Limb (tissue), 2 donors: ENCODE data around the gene UGT2B28.
A peak's percentile ranks its signal among the peaks of the same experiment; 100 is the strongest.
"Not testable (repeated sequence)": the region's sequence is repeated elsewhere in the genome, so short reads cannot be mapped to it uniquely, and the experiment has no call there.

ENCODE experiments used
- DNase-seq, 2 donors: peaks; one replicate each; pipeline ENCODE4 v3.0.0-alpha.2; 2016; ENCODE audit errors: extremely low spot score in 2 of 2

UGT2B28 gene

GRCh38 chr4:69280081-69280480 is at the start of gene UGT2B28:
TSS of gene UGT2B28 (plus strand) at chr4:69280475. CDS start at chr4:69280501, 26 bp downstream.
- DNase-seq, result not testable (repeated sequence)

- no peak for DNase-seq
These were observed 41.2 kb upstream of the UGT2B28 start for GRCh38 chr4:69239092-69239491.

GRCh38 chr4:69239557-69240168 is 40.6 kb upstream of the UGT2B28 start:
- DNase-seq, result no peak

- not testable (repeated sequence) for DNase-seq
These were observed 39.5 kb upstream of the UGT2B28 start for GRCh38 chr4:69240787-69241186.

GRCh38 chr4:69241746-69242145 is 38.5 kb upstream of the UGT2B28 start:
- not testable (repeated sequence) for DNase-seq

- not testable (repeated sequence) for DNase-seq
These were observed 37.6 kb upstream of the UGT2B28 start for GRCh38 chr4:69242562-69243240.

GRCh38 chr4:69250884-69251283 is 29.4 kb upstream of the UGT2B28 start:
- DNase-seq, result not testable (repeated sequence)

GRCh38 chr4:69253147-69253772 is 27.0 kb upstream of the UGT2B28 start:
- not testable (repeated sequence) for DNase-seq

- not testable (repeated sequence) for DNase-seq
These were observed 11.7 kb upstream of the UGT2B28 start for GRCh38 chr4:69268612-69269011.

- DNase-seq, result not testable (repeated sequence)
These were observed 16.1 kb downstream of the UGT2B28 start for GRCh38 chr4:69296356-69296755.

- not testable (repeated sequence) for DNase-seq
These were observed 28.3 kb downstream of the UGT2B28 start for GRCh38 chr4:69308426-69309033.

GRCh38 chr4:69309549-69310076 is 29.3 kb downstream of the UGT2B28 start:
- DNase-seq, result not testable (repeated sequence)

GRCh38 chr4:69310262-69310661 is 30.0 kb downstream of the UGT2B28 start:
- not testable (repeated sequence) for DNase-seq

GRCh38 chr4:69317669-69318298 is 37.5 kb downstream of the UGT2B28 start:
- DNase-seq, result peak; percentile 25 to 28

- DNase-seq, result no peak
These were observed 41.0 kb downstream of the UGT2B28 start for GRCh38 chr4:69321153-69321729.

GRCh38 chr4:69322055-69322454 is 41.8 kb downstream of the UGT2B28 start:
- DNase-seq, result no peak

- DNase-seq, result no peak
These were observed 43.0 kb downstream of the UGT2B28 start for GRCh38 chr4:69323284-69323683.

- DNase-seq, result peak in 1 of 2 donors; percentile 5
These were observed 50.2 kb downstream of the UGT2B28 start for GRCh38 chr4:69330345-69331047.

- DNase-seq, result not testable (repeated sequence)
These were observed 51.0 kb downstream of the UGT2B28 start for GRCh38 chr4:69331304-69331703.

GRCh38 chr4:69335485-69335884 is 55.2 kb downstream of the UGT2B28 start:
- DNase-seq, result not testable (repeated sequence)
